Adrenal gland (tissue), 12 donors: Measurements from ENCODE around the gene LGALS4. TPM values are rescaled to one million over a fixed set of nuclear protein-coding genes. Genes with fewer than 3 reads are reported as not detected.
"Not testable (repeated sequence)": the region's sequence is repeated elsewhere in the genome, so short reads cannot be mapped to it uniquely, and the experiment has no call there.

Source experiments
- DNase-seq, 7 donors: peaks; one replicate each; pipeline ENCODE4 v3.0.0-alpha.2; 2019 to 2020
- H3K27ac ChIP-seq, 5 donors: fragments of 200-600 bp; sonication (generic) in 4 of 5; 1 replicate in 3 of 5; 2 replicates in 2 of 5; pipeline versions ENCODE4 v1.5.1 to v1.8.0; 2016 to 2020; ENCODE audit warnings: mild to moderate bottlenecking in 1 of 5
- H3K27me3 ChIP-seq: fragments of 200-600 bp; 2 replicates; pipeline ENCODE4 v1.8.0; 2021
- H3K36me3 ChIP-seq, 2 donors: fragments of 200-600 bp; replicated peaks in 1 of 2; 1 replicate in 1 of 2; 2 replicates in 1 of 2; pipeline versions ENCODE4 v1.5.1 to v1.8.0; 2018 to 2022
- H3K4me1 ChIP-seq, 2 donors: fragments of 200-600 bp; replicated peaks in 1 of 2; 1 replicate in 1 of 2; 2 replicates in 1 of 2; pipeline versions ENCODE4 v1.5.1 to v1.8.0; 2018 to 2021
- H3K4me3 ChIP-seq, 4 donors: fragments of 200-600 bp; sonication (generic) in 3 of 4; one replicate each; pipeline ENCODE4 v1.5.1; 2016 to 2018
- H3K9me3 ChIP-seq, 3 donors: fragments of 200-600 bp; sonication (generic) in 1 of 3; replicated peaks in 1 of 3; 1 replicate in 2 of 3; 2 replicates in 1 of 3; pipeline versions ENCODE4 v1.5.1 to v1.8.0; 2016 to 2021
- CTCF ChIP-seq, 6 experiments: fragments of 450-650 bp in 4 of 6; fragments of 200-600 bp in 2 of 6; sonication (generic) in 1 of 6; IDR thresholded peaks; 1 replicate in 5 of 6; 2 replicates in 1 of 6; pipeline versions ENCODE4 v1.5.1 to v1.8.0; 2016 to 2021; ENCODE audit warnings: antibody characterized with exemption in 6 of 6, mild to moderate bottlenecking in 2 of 6, moderate library complexity in 1 of 6
- POLR2A ChIP-seq, 2 donors: fragments of 450-650 bp; IDR thresholded peaks; one replicate each; pipeline ENCODE4 v1.6.1; 2017; ENCODE audit warnings: antibody characterized with exemption in 2 of 2, mild to moderate bottlenecking in 2 of 2, moderate library complexity in 1 of 2
- WGBS, 4 donors: extraction: QIAGEN DNeasy Blood & Tissue Kit in 2 of 4; methylation state at CpG; one replicate each; pipeline versions ENCODE4 v1.1.5 to v1.1.7; 2013 to 2017; 5-methylcytosine and 5-hydroxymethylcytosine counted together
- intact Hi-C, 2 donors: fragments of 100-400 bp; cut with DNase I; formaldehyde crosslinking; loops; one replicate each; pipeline versions ENCODE4 v1.14.1 to v1.15.0; 2022 to 2023
- polyA plus RNA-seq, 3 donors: library from polyadenylated mRNA; stranded (reverse); fragments of 200-250 nt in 2 of 3; fragments of 350-450 nt in 1 of 3; fragmentation: Illumina TruSeq in 1 of 3; extraction: RNeasy Lipid Tissue Mini Kit (QIAGEN cat#74804) in 1 of 3; gene quantifications; one replicate each; pipeline ENCODE4 v1.2.3, GENCODE V29; 2013 to 2014
- total RNA-seq, 9 donors: library from RNA; depleted of rRNA in 4 of 9; stranded (reverse); fragments of >200 nt in 4 of 9; fragments of 120-200 nt in 1 of 9; fragmentation: NEBNext Ultra II Directional in 1 of 9; extraction: Animal tissue kit (Norgen Biotek cat#: 25700) in 1 of 9; gene quantifications; one replicate each; pipeline versions ENCODE4 v1.1.0 to v1.2.4, GENCODE V29; 2013 to 2023
- donor health status: healthy with polysubstance abuse.
- donor health status: Bipolar disorder and iron deficiency.
- donor health status: DM: yes; HTN: yes; CAD: no.
- donor health status: DM: no; HTN: no; CAD: no.
- donor health status: DM: no; HTN: no; CAD: no.
- donor health status: DM: yes; HTN: yes; CAD: no.

Gene LGALS4
- total and polyA plus RNA-seq, 12 donors: 0.30 to 4.5 (median 1.5) TPM; not detected in 5

- no peak for TF ChIP-seq CTCF (IDR thresholded peaks at IDR 0.05)
- no peak for TF ChIP-seq POLR2A (IDR thresholded peaks at IDR 0.05)
- Histone ChIP-seq H3K27ac (no peak overlapping the region), H3K4me1 (no peaks in the 10 kb centered on the region), H3K9me3 (no peaks in the 10 kb centered on the region), H3K36me3 (no peaks in the 10 kb centered on the region), H3K4me3 (no peak overlapping the region), H3K27me3 (no peaks in the 10 kb centered on the region)
- no peak for DNase-seq
- intact Hi-C loops: no loop called here
- WGBS, 4 donors: 89 to 93% (median 90%) methylated on average over 5 of the region's 5 CpGs
Measured at GRCh38 chr19:38793671-38794070, 19.1 kb downstream of the LGALS4 start.

GRCh38 chr19:38793177-38793576 is 19.6 kb downstream of the LGALS4 start:
- 77 to 89% (median 84%) methylated on average over 8 of the region's 8 CpGs for WGBS, 4 donors
- no peak overlapping the region for H3K27ac ChIP-seq
- no peaks in the 10 kb centered on the region for H3K36me3 ChIP-seq
- H3K9me3 ChIP-seq: no peaks in the 10 kb centered on the region
- DNase-seq: no peak
- intact Hi-C loops: no loop called here
- no peaks in the 10 kb centered on the region for H3K27me3 ChIP-seq
- TF ChIP-seq POLR2A (IDR thresholded peaks at IDR 0.05) (no peak), CTCF (IDR thresholded peaks at IDR 0.05) (no peak)
- H3K4me1 ChIP-seq: no peaks in the 10 kb centered on the region
- H3K4me3 ChIP-seq: no peak overlapping the region

GRCh38 chr19:38792250-38793111 is 20.3 kb downstream of the LGALS4 start:
- Histone ChIP-seq H3K9me3 (no peaks in the 10 kb centered on the region), H3K27ac (no peak overlapping the region), H3K4me1 (no peaks in the 10 kb centered on the region), H3K27me3 (no peaks in the 10 kb centered on the region), H3K4me3 (peak overlapping the region in 1 of 4 donors; percentile 32), H3K36me3 (no peaks in the 10 kb centered on the region)
- 25 to 45% (median 42%) methylated on average over 11 to 62 of the region's 71 CpGs for WGBS, 4 donors
- intact Hi-C loops: no loop called here
- DNase-seq: peak in 1 of 7 donors; percentile 37
- TF ChIP-seq CTCF (IDR thresholded peaks at IDR 0.05): peak in 1 of 6 experiments; percentile 41
- TF ChIP-seq POLR2A (IDR thresholded peaks at IDR 0.05): no peak

GRCh38 chr19:38791451-38792064 is 21.2 kb downstream of the LGALS4 start:
- H3K4me3 ChIP-seq: peak overlapping the region in 1 of 4 donors; percentile 26
- H3K36me3 ChIP-seq, H3K4me1 ChIP-seq, H3K27me3 ChIP-seq, DNase-seq, H3K27ac ChIP-seq, H3K9me3 ChIP-seq, intact Hi-C loops: not testable (repeated sequence)
- no CpG with 5 or more reads among the region's 40 CpGs for WGBS, 4 donors

- peak overlapping the region in 1 of 4 donors; percentile 26 for H3K4me3 ChIP-seq
- H3K9me3 ChIP-seq, intact Hi-C loops: not testable (repeated sequence)
Measured at GRCh38 chr19:38790507-38791403, 22.0 kb downstream of the LGALS4 start.

More at GRCh38 chr19:38790507-38791403, 22.0 kb downstream of the LGALS4 start:
- H3K27me3 ChIP-seq, H3K4me1 ChIP-seq, DNase-seq, H3K27ac ChIP-seq, H3K36me3 ChIP-seq: not testable (repeated sequence)
- WGBS, 4 donors: 63 to 72% (median 67%) methylated on average over 8 to 22 of the region's 49 CpGs
